HG02852 (cell line): ENCODE data around the gene DRC3.
"Not testable (repeated sequence)": the region's sequence is repeated elsewhere in the genome, so short reads cannot be mapped to it uniquely, and the experiment has no call there.

Experiments
- ATAC-seq: cut with Tn5 transposase; IDR thresholded peaks from one replicate; pipeline ENCODE4 v1.9.1; 2021; ENCODE audit warnings: mild to moderate bottlenecking, moderate library complexity; ENCODE audit not compliant: unreplicated experiment

DRC3 gene

GRCh38 chr17:17940441-17940911 lies 32.2 kb upstream of the DRC3 start:
- no peak for ATAC-seq

GRCh38 chr17:17941015-17941414 lies 31.6 kb upstream of the DRC3 start:
- no peak for ATAC-seq

- ATAC-seq, result no peak
Measured at GRCh38 chr17:17942846-17943245, 29.8 kb upstream of the DRC3 start.

- no peak for ATAC-seq
Measured at GRCh38 chr17:17943281-17943984, 29.2 kb upstream of the DRC3 start.

- ATAC-seq, result no peak
Measured at GRCh38 chr17:17944242-17944641, 28.4 kb upstream of the DRC3 start.

- no peak for ATAC-seq
Measured at GRCh38 chr17:17944743-17945142, 27.9 kb upstream of the DRC3 start.

GRCh38 chr17:17946093-17946492 lies 26.6 kb upstream of the DRC3 start:
- ATAC-seq, result no peak

- no peak for ATAC-seq
Measured at GRCh38 chr17:17947309-17947708, 25.4 kb upstream of the DRC3 start.

GRCh38 chr17:17947966-17948365 lies 24.7 kb upstream of the DRC3 start:
- no peak for ATAC-seq

GRCh38 chr17:17950347-17950746 lies 22.3 kb upstream of the DRC3 start:
- ATAC-seq, result no peak

- ATAC-seq, result no peak
Measured at GRCh38 chr17:17950806-17951205, 21.9 kb upstream of the DRC3 start.

- no peak for ATAC-seq
Measured at GRCh38 chr17:17951524-17951923, 21.1 kb upstream of the DRC3 start.

- no peak for ATAC-seq
Measured at GRCh38 chr17:17952691-17953090, 20.0 kb upstream of the DRC3 start.

GRCh38 chr17:17954079-17954478 lies 18.6 kb upstream of the DRC3 start:
- ATAC-seq, result no peak

- ATAC-seq, result not testable (repeated sequence)
Measured at GRCh38 chr17:17955790-17956341, 16.8 kb upstream of the DRC3 start.

- ATAC-seq, result no peak
Measured at GRCh38 chr17:17957584-17957916, 15.1 kb upstream of the DRC3 start.

- no peak for ATAC-seq
Measured at GRCh38 chr17:17958982-17959381, 13.7 kb upstream of the DRC3 start.

GRCh38 chr17:17959520-17960361 lies 12.9 kb upstream of the DRC3 start:
- no peak for ATAC-seq

GRCh38 chr17:17960500-17961030 lies 12.1 kb upstream of the DRC3 start:
- no peak for ATAC-seq

GRCh38 chr17:17963066-17963465 lies 9.6 kb upstream of the DRC3 start:
- no peak for ATAC-seq

GRCh38 chr17:17963694-17964436 lies 8.8 kb upstream of the DRC3 start:
- no peak for ATAC-seq
